A549 (cell line): Measurements from ENCODE around the gene RAD54L. TPM values are rescaled to one million over a fixed set of nuclear protein-coding genes. Genes with fewer than 3 reads are reported as not detected.

Source experiments
- ATAC-seq, 2 experiments: fragments of 200-7000 bp in 1 of 2; fragments of >200 bp in 1 of 2; cut with Nextera tagmentation in 1 of 2; cut with Tn5 transposase in 1 of 2; 3 replicates each; pipeline versions ENCODE4 v1.8.0 to v1.9.1; 2018 to 2020; ENCODE audit warnings: mild to moderate bottlenecking in 1 of 2, moderate library complexity in 1 of 2
- CTCF ChIA-PET: fragments of 300-600 bp; sonication (Branson Sonifier 250); formaldehyde crosslinking; extraction: SDS; loops from one replicate; lab custom pipeline; 2021; ENCODE audit warnings: antibody characterized with exemption, inconsistent platforms; lab: Yijun Ruan, JAX
- POLR2A ChIA-PET: fragments of 350-600 bp; formaldehyde crosslinking; extraction: SDS; loops from one replicate; lab custom pipeline; 2021; ENCODE audit warnings: antibody characterized with exemption, inconsistent platforms; lab: Yijun Ruan, JAX
- DNase-seq, 2 experiments: peaks; one replicate each; pipeline versions ENCODE4 v3.0.0 to v3.0.0-alpha.2; 2011 to 2016; ENCODE audit warnings: low read depth in 1 of 2, low spot score in 1 of 2
- FAIRE-seq: peaks from 2 replicates; lab custom pipeline; 2011; peaks lifted over from hg19 to GRCh38; lab: Jason Lieb, UNC
- H3K27ac ChIP-seq, 2 experiments: fragments of >200 bp; sonication (Bioruptor Twin); formaldehyde crosslinking; 3 replicates each; pipeline ENCODE4 v1.5.1; 2016 to 2017
- H3K4me1 ChIP-seq: fragments of >200 bp; sonication (Bioruptor Twin); formaldehyde crosslinking; 3 replicates; pipeline ENCODE4 v1.6.1; 2016
- H3K4me2 ChIP-seq: fragments of >200 bp; sonication (Bioruptor Twin); formaldehyde crosslinking; 3 replicates; pipeline ENCODE4 v1.6.1; 2016
- H3K4me3 ChIP-seq: fragments of >200 bp; sonication (Bioruptor Twin); formaldehyde crosslinking; 3 replicates; pipeline ENCODE4 v1.5.1; 2016
- H3K9me3 ChIP-seq: fragments of >200 bp; sonication (Bioruptor Twin); formaldehyde crosslinking; 3 replicates; pipeline ENCODE4 v1.6.1; 2016
- ATOH8 ChIP-seq: fragments of 250-450 bp; sonication (Bioruptor Pico); IDR thresholded peaks from 2 replicates; pipeline ENCODE4 v1.5.0; 2020; ENCODE audit warnings: low read depth, mild to moderate bottlenecking, moderate library complexity
- CBX8 ChIP-seq: fragments of 200-600 bp; sonication (generic); IDR thresholded peaks from 2 replicates; pipeline ENCODE4 v1.6.1; 2016
- CEBPB ChIP-seq, 2 experiments: fragments of >200 bp in 1 of 2; sonication (Bioruptor Twin) in 1 of 2; formaldehyde crosslinking in 1 of 2; IDR thresholded peaks; 2 replicates each; pipeline ENCODE4 v1.6.1; 2012 to 2016
- CHD2 ChIP-seq: fragments of 150-350 bp; IDR thresholded peaks from 2 replicates; pipeline ENCODE4 v1.6.1; 2014; ENCODE audit warnings: low read length; ENCODE audit not compliant: partially characterized antibody
- CHD4 ChIP-seq: fragments of 200-600 bp; sonication (generic); IDR thresholded peaks from 2 replicates; pipeline ENCODE4 v1.6.1; 2016; ENCODE audit warnings: antibody characterized with exemption, mild to moderate bottlenecking, borderline replicate concordance
- ESRRA ChIP-seq: fragments of 150-350 bp; IDR thresholded peaks from 2 replicates; pipeline ENCODE4 v1.6.1; 2014; ENCODE audit warnings: mild to moderate bottlenecking, low read length, borderline replicate concordance
- HEYL ChIP-seq: fragments of 250-450 bp; sonication (Bioruptor Pico); IDR thresholded peaks from 2 replicates; pipeline ENCODE4 v1.8.0; 2021; ENCODE audit warnings: mild to moderate bottlenecking, moderate library complexity
- JUN ChIP-seq, 2 experiments: fragments of >200 bp; sonication (Bioruptor Twin); formaldehyde crosslinking; IDR thresholded peaks; 2 replicates in 1 of 2; 3 replicates in 1 of 2; pipeline ENCODE4 v1.6.1; 2016 to 2017
- MAFK ChIP-seq: fragments of 450-650 bp; IDR thresholded peaks from 2 replicates; pipeline ENCODE4 v1.6.1; 2014; ENCODE audit not compliant: partially characterized antibody
- MAZ ChIP-seq: fragments of 150-350 bp; IDR thresholded peaks from 2 replicates; pipeline ENCODE4 v1.6.1; 2014; ENCODE audit warnings: antibody characterized with exemption, low read depth, low read length, borderline replicate concordance
- NFE2L2 ChIP-seq: fragments of 150-350 bp; conservative IDR thresholded peaks from 2 replicates; pipeline ENCODE4 v1.6.1; 2014; ENCODE audit warnings: low read length
- NPAS2 ChIP-seq: fragments of 250-450 bp; sonication (Bioruptor Pico); IDR thresholded peaks from 2 replicates; pipeline ENCODE4 v1.8.0; 2022; ENCODE audit warnings: mild to moderate bottlenecking, moderate library complexity, borderline replicate concordance
- NR3C1 ChIP-seq: fragments of >200 bp; sonication (Bioruptor Twin); formaldehyde crosslinking; IDR thresholded peaks from 3 replicates; pipeline ENCODE4 v1.6.1; 2017
- RAD21 ChIP-seq, 2 experiments: fragments of >200 bp in 1 of 2; sonication (Bioruptor Twin) in 1 of 2; formaldehyde crosslinking in 1 of 2; IDR thresholded peaks in 1 of 2; conservative IDR thresholded peaks in 1 of 2; 2 replicates in 1 of 2; 3 replicates in 1 of 2; pipeline ENCODE4 v1.6.1; 2012 to 2018; ENCODE audit warnings: inconsistent platforms in 1 of 2
- RARB ChIP-seq: fragments of 250-450 bp; sonication (Bioruptor Pico); IDR thresholded peaks from 2 replicates; pipeline ENCODE4 v1.8.0; 2021; ENCODE audit warnings: mild to moderate bottlenecking, moderate library complexity
- RFX5 ChIP-seq: fragments of 450-650 bp; IDR thresholded peaks from 2 replicates; pipeline ENCODE4 v1.7.1; 2014; ENCODE audit warnings: antibody characterized with exemption, mild to moderate bottlenecking, moderate library complexity
- SREBF2 ChIP-seq: fragments of 450-650 bp; IDR thresholded peaks from 2 replicates; pipeline ENCODE4 v1.6.1; 2014; ENCODE audit warnings: mild to moderate bottlenecking, moderate library complexity
- ZC3H11A ChIP-seq: fragments of 450-650 bp; IDR thresholded peaks from 2 replicates; pipeline ENCODE4 v1.6.1; 2014; ENCODE audit warnings: antibody characterized with exemption, mild to moderate bottlenecking
- ZFP36 ChIP-seq: fragments of 450-650 bp; IDR thresholded peaks from 2 replicates; pipeline ENCODE4 v1.6.1; 2014; ENCODE audit warnings: borderline replicate concordance; ENCODE audit not compliant: partially characterized antibody
- ZNF302 ChIP-seq: fragments of 250-450 bp; sonication (Bioruptor Pico); IDR thresholded peaks from 2 replicates; pipeline ENCODE4 v1.9.0; 2021; ENCODE audit warnings: inconsistent platforms, mild to moderate bottlenecking, moderate library complexity
- WGBS: methylation state at CpG from one replicate; pipeline ENCODE4 v1.1.6; 2017; ENCODE audit errors: missing lambda C conversion rate; 5-methylcytosine and 5-hydroxymethylcytosine counted together
- polyA plus RNA-seq, 4 experiments: library from polyadenylated mRNA; depleted of rRNA in 3 of 4; stranded (reverse); fragments of >200 nt; fragmentation: RNase III in 1 of 4; extraction: RNeasy Plus Mini Kit Qiagen cat#74134 plus additional on column Dnase treatment in 1 of 4; gene quantifications; 2 replicates in 3 of 4; 3 replicates in 1 of 4; pipeline ENCODE4 v1.2.3, GENCODE V29; 2011 to 2017

RAD54L gene
- polyA plus RNA-seq, 2 of the 4 experiments (the other 2 are of a cell fraction): 10.9 to 14.0 TPM

- no peak overlapping the region for H3K4me2 ChIP-seq
- H3K27ac ChIP-seq: no peak overlapping the region
- H3K4me1 ChIP-seq: no peaks in the 10 kb centered on the region
- H3K9me3 ChIP-seq: no peaks in the 10 kb centered on the region
- no peak for ATAC-seq
- POLR2A ChIA-PET: no interaction called here
- TF ChIP-seq ESRRA (no peak), NR3C1 (no peak)
- TF ChIP-seq, all 56 proteins: peak for 0
- CTCF ChIA-PET: interaction anchor here (1.1 to 1.5 kb wide), 2 partner anchors 12 to 20 kb away, joined by 3 to 5 read pairs; no protein-coding TSS in a partner anchor
- H3K4me3 ChIP-seq: no peak overlapping the region
- no peak for FAIRE-seq
- no peak for DNase-seq
- WGBS: 91% methylated on average over 11 of the region's 14 CpGs
Measured at GRCh38 chr1:46203738-46204405, 43.7 kb upstream of the RAD54L start.

- no peak overlapping the region for H3K4me2 ChIP-seq
- ChIA-PET CTCF (interaction anchor here (1.1 to 1.5 kb wide), 2 partner anchors 13 to 19 kb away, joined by 3 to 5 read pairs; no protein-coding TSS in a partner anchor), POLR2A (no interaction called here)
- DNase-seq (no peak), FAIRE-seq (no peak), ATAC-seq (no peak)
- H3K4me3 ChIP-seq: no peak overlapping the region
- H3K9me3 ChIP-seq: no peaks in the 10 kb centered on the region
- H3K27ac ChIP-seq: no peak overlapping the region
- 77% methylated on average over 4 of the region's 5 CpGs for WGBS
- TF ChIP-seq ZNF302 (CRISPR knock-in tag): no peak
- no peak for TF ChIP-seq CHD2
- no peak for TF ChIP-seq JUN (IDR thresholded peaks at IDR 0.05)
- no peak for TF ChIP-seq MAFK
- TF ChIP-seq CEBPB (IDR thresholded peaks at IDR 0.05): no peak
- H3K4me1 ChIP-seq: no peaks in the 10 kb centered on the region
Measured at GRCh38 chr1:46204406-46204742, 43.2 kb upstream of the RAD54L start.

- CTCF ChIA-PET: interaction anchor here (1.1 to 1.5 kb wide), 2 partner anchors 13 to 18 kb away, joined by 3 to 5 read pairs; no protein-coding TSS in a partner anchor
- FAIRE-seq: no peak
- WGBS: 78% methylated on average over 3 of the region's 3 CpGs
Measured at GRCh38 chr1:46205141-46205540, 42.4 kb upstream of the RAD54L start.

GRCh38 chr1:46205791-46206190, 41.8 kb upstream of the RAD54L start:
- TF ChIP-seq RFX5: no peak
- TF ChIP-seq CHD4: no peak
- TF ChIP-seq NFE2L2: no peak
- TF ChIP-seq ZC3H11A: no peak
- no peak for TF ChIP-seq CBX8
- no peak for TF ChIP-seq ZNF302 (CRISPR knock-in tag)
- TF ChIP-seq CHD2: no peak
- no peak for TF ChIP-seq SREBF2
- TF ChIP-seq RAD21 (conservative IDR thresholded peaks at IDR 0.05 in 1 of 2, IDR thresholded peaks at IDR 0.05 in 1 of 2): no peak
- TF ChIP-seq HEYL (CRISPR knock-in tag): no peak
- TF ChIP-seq NPAS2 (CRISPR knock-in tag): no peak
- TF ChIP-seq ZFP36: no peak
- no peak for TF ChIP-seq RARB
- TF ChIP-seq MAZ: no peak
- Histone ChIP-seq H3K9me3 (no peaks in the 10 kb centered on the region), H3K4me1 (no peaks in the 10 kb centered on the region), H3K4me3 (no peak overlapping the region), H3K27ac (no peak overlapping the region), H3K4me2 (no peak overlapping the region)
- no peak for FAIRE-seq
- CTCF ChIA-PET: interaction anchor here (1.8 kb wide), 1 partner anchor 18 kb away, joined by 9 read pairs; no protein-coding TSS in a partner anchor
- WGBS: 67% methylated on average over 3 of the region's 3 CpGs
- POLR2A ChIA-PET: no interaction called here
- DNase-seq: no peak
- no peak for ATAC-seq

More at GRCh38 chr1:46205141-46205540, 42.4 kb upstream of the RAD54L start:
- ATAC-seq (no peak), DNase-seq (no peak)
- Histone ChIP-seq H3K4me1 (no peaks in the 10 kb centered on the region), H3K27ac (no peak overlapping the region), H3K4me3 (no peak overlapping the region), H3K4me2 (no peak overlapping the region), H3K9me3 (no peaks in the 10 kb centered on the region)
- TF ChIP-seq ATOH8 (CRISPR knock-in tag) (no peak), CHD2 (no peak)
- POLR2A ChIA-PET: no interaction called here
